ENCODE measurements around the gene MCCC1. TPM values are rescaled to one million over a fixed set of nuclear protein-coding genes. Genes with fewer than 3 reads are reported as not detected.

Gene MCCC1
- 10 to 100 TPM; 16.5 to 83.9 (median 49.8) TPM for total RNA-seq
- 10 to 100 TPM; 28.8 to 44.4 (median 40.8) TPM for polyA plus RNA-seq
- long read RNA-seq, donor 1 = 0 reads
- long read RNA-seq, donor 2, partial matches to known transcripts = 0 of 4 reads
- long read RNA-seq, donor 2, other reads (novel, unspliced or antisense) = 0 of 4 reads
- long read RNA-seq, donor 3, partial matches to known transcripts = 0 of 2 reads
- long read RNA-seq, donor 3, other reads (novel, unspliced or antisense) = 0 of 2 reads
- long read RNA-seq, donor 4, partial matches to known transcripts = 0 of 1 reads
- long read RNA-seq, donor 4, other reads (novel, unspliced or antisense) = 0 of 1 reads
- long read RNA-seq, donor 5, partial matches to known transcripts = 0 of 2 reads
- long read RNA-seq, donor 5, other reads (novel, unspliced or antisense) = 0 of 2 reads
- long read RNA-seq, donor 6 = 0 reads
- long read RNA-seq, donor 7, partial matches to known transcripts = 0 of 1 reads
- long read RNA-seq, donor 7, other reads (novel, unspliced or antisense) = 0 of 1 reads
- long read RNA-seq, donor 8, transcript MCCC1-201 (19 exons, 2,545 nt) = major isoform, 7 of 7 reads
- long read RNA-seq, donor 8, partial matches to known transcripts = 0 of 7 reads
- long read RNA-seq, donor 8, other reads (novel, unspliced or antisense) = 0 of 7 reads
- long read RNA-seq, donor 9, partial matches to known transcripts = 0 of 2 reads
- long read RNA-seq, donor 9, other reads (novel, unspliced or antisense) = 0 of 2 reads
- long read RNA-seq, donor 10, partial matches to known transcripts = 0 of 4 reads
- long read RNA-seq, donor 10, other reads (novel, unspliced or antisense) = 0 of 4 reads

DNA sequence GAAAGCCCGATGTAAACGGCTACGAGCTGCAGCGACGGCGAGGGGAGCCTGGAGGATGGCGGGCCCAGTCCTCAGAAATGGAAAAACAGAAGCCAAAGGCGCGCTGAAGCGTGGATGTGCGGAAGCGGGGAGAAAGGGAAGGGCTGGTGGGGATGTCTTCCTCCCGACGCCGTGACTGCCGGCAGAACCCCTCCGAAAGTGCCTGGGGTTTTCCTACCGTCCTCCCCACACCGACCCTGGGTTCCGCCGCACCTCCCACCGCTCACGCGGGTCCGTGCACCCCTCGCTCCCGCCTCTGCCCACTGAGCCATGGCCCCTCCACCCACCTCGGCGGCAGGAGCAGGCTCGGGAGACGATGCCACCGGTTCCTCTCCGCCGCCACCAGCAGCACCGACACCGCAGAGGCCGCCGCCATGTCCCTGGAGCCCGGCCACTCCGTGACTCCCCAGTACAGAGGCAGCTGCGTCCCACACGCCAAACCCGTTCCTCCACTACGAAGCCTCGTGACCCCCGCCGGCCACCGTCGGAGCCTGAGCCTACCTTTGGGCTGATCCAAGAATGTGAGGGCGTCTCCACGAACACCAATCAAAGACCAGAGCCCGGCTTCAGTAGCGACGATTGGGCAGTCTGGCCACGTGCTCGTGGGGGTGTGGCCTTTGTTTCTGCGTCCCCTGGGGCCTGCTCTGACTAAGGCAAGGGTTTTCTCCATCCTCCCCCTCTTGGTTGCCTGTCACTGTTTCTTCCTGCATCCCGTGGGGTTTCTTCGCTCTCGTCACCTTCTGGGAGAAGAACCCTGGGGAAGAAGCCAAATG lies at the start of gene MCCC1:
MCCC1 (minus strand) TSS at position 471 of the 812 bp plus-strand sequence; CDS start at position 415, 56 bp downstream.
- intact Hi-C loops (cut with DNase I; ENCODE audit: low total_unique reads) = no loop called here
- Histone ChIP-seq H3K36me3 (peaks cover 0 to 3% (median 0%) of the 10 kb centered on the region in 4 donors), H3K4me1 (peaks cover 10 to 48% (median 32%) of the 10 kb centered on the region in 4 donors), H3K9me3 (no peaks in the 10 kb centered on the region), H3K4me3 (peak within 1 kb of the TSS; percentile 74 to 97 (median 82)), H3K27me3 (no peaks in the 10 kb centered on the region), H3K27ac (peak within 1 kb of the TSS; percentile 89 to 93 (median 92))
- TF ChIP-seq POLR2A (IDR thresholded peaks at IDR 0.05) (peak in 2 of 4 donors; percentile 13 to 67), EP300 (IDR thresholded peaks at IDR 0.05) (peak; percentile 28), POLR2AphosphoS5 (IDR thresholded peaks at IDR 0.05) (peak; percentile 89 to 98 (median 96))
- TF ChIP-seq, protein P1, sequence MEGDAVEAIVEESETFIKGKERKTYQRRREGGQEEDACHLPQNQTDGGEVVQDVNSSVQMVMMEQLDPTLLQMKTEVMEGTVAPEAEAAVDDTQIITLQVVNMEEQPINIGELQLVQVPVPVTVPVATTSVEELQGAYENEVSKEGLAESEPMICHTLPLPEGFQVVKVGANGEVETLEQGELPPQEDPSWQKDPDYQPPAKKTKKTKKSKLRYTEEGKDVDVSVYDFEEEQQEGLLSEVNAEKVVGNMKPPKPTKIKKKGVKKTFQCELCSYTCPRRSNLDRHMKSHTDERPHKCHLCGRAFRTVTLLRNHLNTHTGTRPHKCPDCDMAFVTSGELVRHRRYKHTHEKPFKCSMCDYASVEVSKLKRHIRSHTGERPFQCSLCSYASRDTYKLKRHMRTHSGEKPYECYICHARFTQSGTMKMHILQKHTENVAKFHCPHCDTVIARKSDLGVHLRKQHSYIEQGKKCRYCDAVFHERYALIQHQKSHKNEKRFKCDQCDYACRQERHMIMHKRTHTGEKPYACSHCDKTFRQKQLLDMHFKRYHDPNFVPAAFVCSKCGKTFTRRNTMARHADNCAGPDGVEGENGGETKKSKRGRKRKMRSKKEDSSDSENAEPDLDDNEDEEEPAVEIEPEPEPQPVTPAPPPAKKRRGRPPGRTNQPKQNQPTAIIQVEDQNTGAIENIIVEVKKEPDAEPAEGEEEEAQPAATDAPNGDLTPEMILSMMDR (IDR thresholded peaks at IDR 0.05) = no peak
- WGBS, 5 donors = 0 to 1% (median 0%) methylated on average over 35 to 60 of the region's 60 CpGs
- peak; percentile 98 to 99 for DNase-seq

DNA sequence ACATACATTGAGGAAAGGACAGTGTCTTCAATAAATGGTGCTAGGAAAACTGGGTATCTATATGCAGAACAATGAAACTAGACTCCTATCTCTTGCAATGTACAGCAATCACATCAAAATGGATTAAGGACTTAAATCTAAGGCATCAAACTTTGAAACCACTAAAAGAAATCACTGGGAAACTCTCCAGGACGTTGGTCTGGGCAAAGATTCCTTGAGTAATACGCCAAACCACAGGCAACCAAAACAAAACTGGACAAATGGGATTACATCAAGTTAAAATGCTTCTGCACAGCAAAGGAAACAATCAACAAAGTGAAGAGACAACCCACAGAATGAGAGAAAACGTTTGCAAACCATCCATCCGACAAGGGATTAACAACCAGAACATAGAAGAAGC lies 48.8 kb upstream of the MCCC1 start:
- Histone ChIP-seq H3K4me1 (no peaks in the 10 kb centered on the region), H3K36me3 (no peaks in the 10 kb centered on the region), H3K27ac (no peak overlapping the region), H3K27me3 (peaks cover 0 to 25% (median 3%) of the 10 kb centered on the region in 3 donors), H3K4me3 (no peak overlapping the region), H3K9me3 (no peaks in the 10 kb centered on the region)
- no peak for TF ChIP-seq POLR2AphosphoS5 (IDR thresholded peaks at IDR 0.05)
- no peak for TF ChIP-seq EP300 (IDR thresholded peaks at IDR 0.05)
- TF ChIP-seq, protein P1 (IDR thresholded peaks at IDR 0.05) = no peak
- TF ChIP-seq POLR2A (IDR thresholded peaks at IDR 0.05) = no peak
- intact Hi-C loops (cut with DNase I; ENCODE audit: low total_unique reads) = no loop called here
- WGBS, 5 donors = 55 to 64% (median 56%) methylated on average over 4 of the region's 4 CpGs
- DNase-seq = no peak

DNA sequence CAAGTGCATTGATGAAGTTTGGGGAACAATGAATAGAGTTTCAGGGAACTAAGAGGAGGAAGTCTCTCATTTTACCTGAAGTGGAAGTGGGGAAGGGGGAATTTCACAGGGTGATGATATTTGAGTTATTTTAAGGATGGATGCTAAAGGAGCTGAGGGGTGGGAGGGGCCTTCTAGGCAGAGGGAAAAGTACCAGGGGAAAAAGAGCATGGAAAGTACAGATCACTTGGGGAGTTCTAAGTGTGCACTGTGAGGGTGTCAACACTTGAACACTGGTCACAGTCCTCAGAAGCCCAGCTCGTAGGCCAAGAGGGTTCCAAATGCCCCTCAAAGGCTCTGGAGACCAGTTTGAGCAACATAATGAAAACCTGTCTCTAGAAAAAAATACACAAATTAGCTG lies 45.1 kb upstream of the MCCC1 start:
- WGBS, 5 donors = 48 to 96% (median 79%) methylated on average over 1 of the region's 1 CpG
- no peak overlapping the region for H3K27ac ChIP-seq
- peaks cover 0 to 27% (median 8%) of the 10 kb centered on the region in 3 donors for H3K27me3 ChIP-seq
- TF ChIP-seq, protein P1 (IDR thresholded peaks at IDR 0.05) = no peak
- TF ChIP-seq POLR2A (IDR thresholded peaks at IDR 0.05) (no peak), POLR2AphosphoS5 (IDR thresholded peaks at IDR 0.05) (no peak), EP300 (IDR thresholded peaks at IDR 0.05) (no peak)
- no peak for DNase-seq
- H3K36me3 ChIP-seq = no peaks in the 10 kb centered on the region
- H3K9me3 ChIP-seq = no peaks in the 10 kb centered on the region
- H3K4me1 ChIP-seq = no peaks in the 10 kb centered on the region
- no peak overlapping the region for H3K4me3 ChIP-seq
- intact Hi-C loops (cut with DNase I; ENCODE audit: low total_unique reads) = no loop called here

DNA sequence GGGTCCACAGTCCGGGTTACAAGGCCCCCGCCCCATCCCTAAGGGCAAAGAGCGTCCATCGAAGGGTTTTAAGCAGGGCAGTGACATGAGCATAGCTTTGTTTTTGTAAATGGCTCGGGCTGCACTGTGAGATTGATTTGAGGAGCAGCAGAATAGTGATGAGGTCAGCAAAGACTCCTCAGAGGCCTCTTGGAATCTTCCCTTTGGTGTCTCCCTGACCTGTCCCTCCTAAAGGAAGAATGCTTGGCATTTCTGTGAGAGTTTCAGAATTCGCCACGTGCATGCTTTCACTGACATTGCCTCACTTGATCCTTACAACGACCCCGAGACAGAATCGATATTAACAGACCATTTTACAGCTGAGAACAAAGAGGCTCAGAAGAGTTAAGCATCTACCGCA lies 42.9 kb upstream of the MCCC1 start:
- H3K36me3 ChIP-seq = no peaks in the 10 kb centered on the region
- DNase-seq = no peak
- H3K4me1 ChIP-seq = no peaks in the 10 kb centered on the region
- H3K27ac ChIP-seq = no peak overlapping the region
- H3K27me3 ChIP-seq = peaks cover 0 to 38% (median 8%) of the 10 kb centered on the region in 3 donors
- TF ChIP-seq POLR2AphosphoS5 (IDR thresholded peaks at IDR 0.05) (no peak), EP300 (IDR thresholded peaks at IDR 0.05) (no peak), POLR2A (IDR thresholded peaks at IDR 0.05) (no peak)
- TF ChIP-seq, protein P1 (IDR thresholded peaks at IDR 0.05) = no peak
- intact Hi-C loops (cut with DNase I; ENCODE audit: low total_unique reads) = no loop called here
- H3K4me3 ChIP-seq = no peak overlapping the region
- WGBS, 5 donors = 71 to 82% (median 73%) methylated on average over 11 of the region's 11 CpGs
- no peaks in the 10 kb centered on the region for H3K9me3 ChIP-seq
